ENCODE results near the gene ABLIM2. TPM values are rescaled to one million over a fixed set of nuclear protein-coding genes. Genes with fewer than 3 reads are reported as not detected.

The ABLIM2 gene
- total RNA-seq, 2 experiments from 2014 or later = 0.13 TPM; not detected in 1

DNA sequence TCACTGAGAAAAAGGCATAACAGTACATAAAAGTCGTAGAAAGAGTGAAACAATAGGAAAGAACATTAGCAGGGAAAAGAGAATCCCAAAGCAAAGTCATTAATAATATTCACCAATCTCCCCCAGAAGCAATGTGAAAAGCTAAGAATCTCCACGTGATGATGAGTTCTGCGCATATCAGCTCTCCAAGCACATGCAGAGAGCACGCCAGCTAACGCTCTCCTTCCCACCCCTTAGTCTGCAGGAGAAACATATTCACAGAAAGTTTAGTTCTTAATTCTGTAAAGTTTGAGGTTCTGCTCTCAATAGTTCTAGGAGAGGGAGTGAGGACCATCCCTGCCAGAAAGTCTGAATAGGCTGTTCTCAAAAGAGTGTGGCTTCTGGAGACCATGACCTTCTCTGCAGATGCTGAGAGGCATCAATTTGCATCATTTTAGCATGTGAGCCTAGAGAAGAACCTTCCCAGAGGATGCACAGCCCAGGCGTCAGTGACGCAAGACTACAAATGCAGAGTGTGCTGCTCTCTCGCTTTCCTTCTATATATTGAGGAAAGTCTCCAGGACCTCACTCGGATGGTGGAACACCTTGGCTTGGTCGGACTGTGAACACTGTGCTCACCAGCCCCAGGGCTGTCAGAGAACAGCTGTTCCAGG lies 167.7 kb downstream of the ABLIM2 start:
- Mint-ChIP-seq H3K9me3 (no peaks in the 10 kb centered on the region), H3K27me3 (peaks cover 3% of the 10 kb centered on the region), H3K27ac (no peak overlapping the region), H3K36me3 (ENCODE audit: low read depth) (no peaks in the 10 kb centered on the region), H3K4me1 (peaks cover 2% of the 10 kb centered on the region), H3K4me3 (no peak overlapping the region)
- ChIA-PET POLR2A (no interaction called here), CTCF (no interaction called here)
- no peak for DNase-seq

DNA sequence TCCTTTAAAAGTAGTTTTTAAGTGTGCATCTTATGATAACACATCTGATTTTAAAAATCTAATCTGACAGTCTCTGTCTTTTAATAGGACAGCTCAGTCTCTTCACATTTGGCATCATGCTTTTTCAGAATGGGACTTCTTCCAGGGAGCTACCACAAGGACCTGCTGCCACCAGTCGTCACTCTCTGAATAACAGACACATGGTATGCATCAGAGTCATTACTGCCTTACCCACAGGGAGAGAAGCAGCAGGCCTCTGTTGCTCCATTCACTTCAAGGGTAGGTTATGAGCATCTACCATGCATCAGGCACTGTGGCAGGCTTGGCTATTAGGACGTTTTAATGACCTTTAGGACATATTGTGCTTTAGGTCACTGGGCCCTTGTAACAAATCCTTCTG lies 169.0 kb downstream of the ABLIM2 start:
- no peak overlapping the region for H3K4me3 Mint-ChIP-seq
- H3K27me3 Mint-ChIP-seq = peaks cover 4% of the 10 kb centered on the region
- H3K9me3 Mint-ChIP-seq = no peaks in the 10 kb centered on the region
- no peak for DNase-seq
- H3K4me1 Mint-ChIP-seq = peaks cover 2% of the 10 kb centered on the region
- no peaks in the 10 kb centered on the region for H3K36me3 Mint-ChIP-seq (ENCODE audit: low read depth)
- ChIA-PET CTCF (interaction anchor here (0.6 to 6.0 kb wide), 3 partner anchors 94 to 228 kb away, joined by 3 to 56 read pairs (median 3); no protein-coding TSS in a partner anchor), POLR2A (no interaction called here)
- no peak overlapping the region for H3K27ac Mint-ChIP-seq

DNA sequence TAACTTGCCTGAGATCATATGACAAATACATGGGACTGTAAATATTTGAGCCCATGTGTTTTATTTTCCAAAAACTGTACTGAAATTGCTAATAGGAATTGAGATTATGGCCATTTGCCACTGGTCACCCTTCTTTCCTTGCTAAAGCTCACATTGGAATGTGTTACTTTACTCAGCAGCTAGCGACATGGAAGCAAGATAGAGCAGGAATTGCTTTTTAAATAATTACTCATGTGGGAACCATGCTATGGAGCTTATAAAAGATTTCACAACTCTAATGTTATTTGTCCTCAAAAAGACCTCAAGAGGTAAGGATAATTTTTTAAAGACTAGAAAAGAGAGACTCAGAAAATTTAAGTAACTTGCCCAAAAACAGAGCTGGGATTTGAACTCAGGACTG lies 170.2 kb downstream of the ABLIM2 start:
- peaks cover 4% of the 10 kb centered on the region for H3K27me3 Mint-ChIP-seq
- no peaks in the 10 kb centered on the region for H3K9me3 Mint-ChIP-seq
- DNase-seq = no peak
- H3K27ac Mint-ChIP-seq = no peak overlapping the region
- ChIA-PET CTCF (interaction anchor here (0.7 to 6.0 kb wide), 9 partner anchors 18 to 227 kb away, joined by 3 to 56 read pairs (median 3); no protein-coding TSS in a partner anchor), POLR2A (interaction anchor here (1.2 kb wide), 1 partner anchor 183 kb away, joined by 3 read pairs; no protein-coding TSS in a partner anchor)
- H3K36me3 Mint-ChIP-seq (ENCODE audit: low read depth) = no peaks in the 10 kb centered on the region
- no peak overlapping the region for H3K4me3 Mint-ChIP-seq
- peaks cover 2% of the 10 kb centered on the region for H3K4me1 Mint-ChIP-seq

DNA sequence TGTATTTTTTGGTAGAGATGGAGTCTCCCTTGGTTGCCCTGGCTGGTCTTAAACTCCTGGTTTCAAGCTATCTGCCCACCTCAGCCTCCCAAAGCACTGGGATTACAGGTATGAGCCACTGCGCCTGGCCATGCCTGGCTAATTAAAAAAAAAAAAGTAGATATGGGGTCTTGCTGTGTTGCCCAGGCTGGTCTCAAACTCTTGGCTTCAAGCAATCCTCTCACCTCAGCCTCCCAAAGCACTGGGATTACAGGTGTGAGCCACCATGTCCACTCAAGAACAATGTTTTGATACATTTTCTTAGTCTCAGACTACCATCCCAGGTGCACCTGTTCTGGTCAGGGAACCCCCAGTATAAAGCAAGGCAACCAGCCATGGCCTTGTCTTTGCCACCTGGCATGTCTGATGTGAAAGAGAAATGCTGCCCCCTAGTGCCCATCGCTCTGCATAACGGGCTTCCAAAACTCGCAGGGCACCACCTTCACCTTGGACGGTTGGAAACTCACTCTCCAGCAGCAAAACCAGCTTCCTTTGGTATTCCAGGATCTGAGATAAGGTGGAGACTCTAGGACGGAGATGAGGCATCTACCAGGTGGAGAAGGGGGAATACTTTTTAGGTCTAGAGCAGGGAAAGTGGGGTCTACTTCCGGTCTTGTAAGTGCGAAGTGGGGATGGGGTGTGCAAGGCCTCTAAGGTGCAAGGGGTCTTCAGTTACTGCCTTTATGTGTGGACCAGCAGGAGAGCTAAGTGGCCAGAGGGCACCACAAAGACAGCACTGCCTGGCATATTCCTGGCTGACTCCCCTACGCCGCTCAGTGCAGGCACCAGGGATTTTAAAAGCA lies 171.2 kb downstream of the ABLIM2 start:
- CTCF ChIA-PET = interaction anchor here (0.8 to 6.0 kb wide), 10 partner anchors 10 to 225 kb away, joined by 3 to 56 read pairs (median 5); no protein-coding TSS in a partner anchor
- Mint-ChIP-seq H3K27ac (no peak overlapping the region), H3K9me3 (no peaks in the 10 kb centered on the region), H3K36me3 (ENCODE audit: low read depth) (no peaks in the 10 kb centered on the region), H3K4me1 (peaks cover 2% of the 10 kb centered on the region), H3K27me3 (peaks cover 4% of the 10 kb centered on the region), H3K4me3 (no peak overlapping the region)
- POLR2A ChIA-PET = interaction anchor here (1.2 kb wide), 1 partner anchor 182 kb away, joined by 3 read pairs; no protein-coding TSS in a partner anchor
- DNase-seq = peak; percentile 81

DNA sequence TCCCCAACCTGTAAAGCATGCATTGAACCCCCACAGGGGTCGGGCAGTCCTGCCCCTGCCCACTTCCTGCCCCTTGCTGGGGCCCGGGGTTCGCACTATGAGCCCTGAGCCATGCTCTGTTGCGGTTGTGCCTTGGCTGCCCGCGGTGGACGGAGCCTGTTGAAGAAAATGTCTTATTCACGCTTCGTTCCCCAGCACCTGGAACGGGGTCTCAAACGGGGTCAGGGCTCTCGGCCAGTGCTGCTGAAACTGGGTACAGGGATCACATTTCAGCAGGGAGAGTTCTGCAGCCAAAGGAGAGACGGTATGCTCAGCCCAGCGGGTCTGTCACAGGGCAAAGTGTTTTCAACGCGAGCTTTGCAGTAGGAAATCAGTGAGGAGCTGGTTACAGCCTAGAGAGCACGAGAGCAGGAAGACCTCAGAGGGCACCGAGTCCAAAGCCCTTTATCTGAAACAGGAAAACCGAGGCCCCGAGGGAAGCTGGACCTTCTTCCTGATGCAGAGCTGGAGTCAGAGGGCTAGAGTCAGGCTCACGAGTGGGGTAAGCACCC lies 172.6 kb downstream of the ABLIM2 start:
- ChIA-PET POLR2A (no interaction called here), CTCF (interaction anchor here (0.9 to 6.0 kb wide), 5 partner anchors 24 to 224 kb away, joined by 3 to 56 read pairs (median 3); no protein-coding TSS in a partner anchor)
- Mint-ChIP-seq H3K4me3 (no peak overlapping the region), H3K9me3 (no peaks in the 10 kb centered on the region), H3K27ac (no peak overlapping the region), H3K4me1 (peaks cover 2% of the 10 kb centered on the region), H3K36me3 (ENCODE audit: low read depth) (no peaks in the 10 kb centered on the region), H3K27me3 (peaks cover 4% of the 10 kb centered on the region)
- DNase-seq = no peak

DNA sequence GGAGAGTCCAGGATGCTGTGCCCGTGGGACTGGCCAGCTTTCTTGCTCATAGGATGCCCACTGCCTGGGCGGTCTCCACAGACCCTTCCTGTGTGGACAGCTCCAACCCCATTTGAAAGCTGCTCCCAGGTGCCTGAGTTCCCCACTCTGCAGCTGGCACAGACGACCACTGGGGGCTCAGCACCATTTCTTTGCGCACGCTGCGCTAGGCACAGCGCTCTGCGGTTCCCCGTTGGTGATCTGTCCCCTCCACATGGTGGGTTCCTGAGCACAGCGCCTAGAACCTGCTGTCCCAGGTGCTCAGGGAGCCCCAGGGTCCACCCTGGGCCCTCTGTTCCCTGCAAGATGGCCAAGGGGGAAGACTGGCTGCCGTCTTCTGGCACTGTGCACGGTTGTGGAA lies 173.5 kb downstream of the ABLIM2 start:
- POLR2A ChIA-PET = no interaction called here
- peaks cover 4% of the 10 kb centered on the region for H3K27me3 Mint-ChIP-seq
- CTCF ChIA-PET = interaction anchor here (3.8 to 6.0 kb wide), 2 partner anchors 179 to 183 kb away, joined by 43 to 56 read pairs; no protein-coding TSS in a partner anchor
- H3K27ac Mint-ChIP-seq = no peak overlapping the region
- no peaks in the 10 kb centered on the region for H3K36me3 Mint-ChIP-seq (ENCODE audit: low read depth)
- no peaks in the 10 kb centered on the region for H3K9me3 Mint-ChIP-seq
- no peak for DNase-seq
- H3K4me3 Mint-ChIP-seq = no peak overlapping the region
- peaks cover 2% of the 10 kb centered on the region for H3K4me1 Mint-ChIP-seq

DNA sequence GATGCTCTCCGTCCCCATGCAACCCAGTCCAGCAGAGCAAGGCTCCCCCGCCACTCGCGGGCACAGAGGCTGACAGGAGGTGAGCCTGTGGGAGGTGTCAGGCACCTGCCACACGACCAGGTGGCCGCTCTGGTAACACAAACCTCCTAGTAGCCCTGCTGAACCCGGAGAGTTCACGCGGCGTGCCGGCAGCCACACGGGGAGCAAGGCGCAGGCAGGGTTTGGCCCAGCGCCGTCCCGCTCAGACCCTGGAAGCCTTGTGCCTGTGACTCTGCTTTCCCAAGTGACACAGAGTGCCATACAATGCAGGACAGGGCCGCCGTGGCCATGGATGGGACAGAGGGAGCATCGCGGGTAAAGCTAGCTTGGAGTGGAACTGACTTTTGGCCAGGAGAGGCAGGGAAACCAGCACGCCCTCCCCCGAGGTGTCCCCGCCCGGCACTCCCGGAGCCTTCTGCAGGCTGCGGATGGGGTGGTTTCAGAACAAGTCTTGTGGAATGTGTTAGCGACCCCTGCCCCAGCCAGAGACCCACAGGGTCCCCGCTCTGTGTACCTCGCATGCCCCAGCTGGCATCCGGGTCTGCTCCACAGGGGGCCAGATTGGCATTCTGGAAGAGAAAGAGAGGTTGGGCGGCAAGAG lies 174.2 kb downstream of the ABLIM2 start:
- Mint-ChIP-seq H3K36me3 (ENCODE audit: low read depth) (no peaks in the 10 kb centered on the region), H3K27ac (no peak overlapping the region), H3K9me3 (no peaks in the 10 kb centered on the region), H3K4me1 (peaks cover 2% of the 10 kb centered on the region), H3K4me3 (no peak overlapping the region), H3K27me3 (peaks cover 4% of the 10 kb centered on the region)
- POLR2A ChIA-PET = no interaction called here
- DNase-seq = no peak
- CTCF ChIA-PET = interaction anchor here (6.0 kb wide), 1 partner anchor 183 kb away, joined by 56 read pairs; no protein-coding TSS in a partner anchor

DNA sequence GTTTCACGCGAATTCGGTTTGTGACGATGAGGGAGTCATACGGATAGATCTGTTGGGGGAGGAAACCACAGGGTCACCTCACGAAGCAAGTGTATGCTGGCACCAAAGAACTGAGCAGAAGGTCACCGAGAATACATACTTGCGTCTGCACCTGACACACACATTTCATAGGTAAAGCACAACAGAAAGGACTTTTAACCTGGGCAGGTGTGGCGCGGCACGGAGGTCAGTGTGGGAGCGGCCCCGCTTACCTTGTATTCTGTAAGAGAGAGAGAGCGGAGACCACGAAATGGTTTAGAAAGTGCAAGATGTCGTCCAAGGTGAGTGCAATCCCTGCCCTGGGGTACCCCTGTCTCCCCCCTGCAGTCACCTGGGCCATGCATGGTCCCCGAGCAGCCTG lies 175.3 kb downstream of the ABLIM2 start:
- DNase-seq = no peak
- H3K27me3 Mint-ChIP-seq = peaks cover 3% of the 10 kb centered on the region
- H3K27ac Mint-ChIP-seq = no peak overlapping the region
- H3K36me3 Mint-ChIP-seq (ENCODE audit: low read depth) = no peaks in the 10 kb centered on the region
- ChIA-PET POLR2A (no interaction called here), CTCF (interaction anchor here (0.6 kb wide), 1 partner anchor 9 kb away, joined by 3 read pairs; no protein-coding TSS in a partner anchor)
- peaks cover 5% of the 10 kb centered on the region for H3K4me1 Mint-ChIP-seq
- no peak overlapping the region for H3K4me3 Mint-ChIP-seq
- no peaks in the 10 kb centered on the region for H3K9me3 Mint-ChIP-seq

DNA sequence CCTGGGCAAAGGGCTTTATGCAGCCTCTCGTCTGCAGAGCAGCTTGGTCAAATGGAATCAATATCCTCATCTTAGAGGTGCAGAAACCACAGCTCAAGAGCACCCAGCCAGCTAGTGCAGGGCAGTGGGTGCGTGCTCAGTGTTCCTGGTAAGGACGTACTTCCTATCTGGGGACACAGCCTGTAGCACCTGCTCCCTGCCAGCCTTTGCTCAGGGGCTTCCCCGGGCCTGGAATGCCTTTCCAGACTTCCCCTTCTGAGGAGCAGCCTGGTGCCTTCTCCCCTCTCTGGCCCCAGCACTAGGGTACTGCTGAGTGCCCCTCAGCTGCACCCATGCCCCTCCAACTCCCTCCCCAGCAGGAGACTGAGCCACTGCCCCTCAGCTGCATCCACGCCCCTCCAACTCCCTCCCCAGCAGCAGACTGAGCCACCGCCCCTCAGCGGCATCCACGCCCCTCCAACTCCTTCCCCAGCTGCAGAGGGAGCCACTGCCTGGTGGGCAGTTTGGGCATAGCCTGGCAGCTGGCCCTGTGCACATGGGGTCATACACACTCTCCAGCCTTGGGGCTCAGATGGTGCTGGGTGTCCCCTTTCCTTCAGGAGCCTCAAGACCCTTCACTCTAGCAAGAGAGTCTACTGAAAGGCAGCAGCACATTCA lies 176.7 kb downstream of the ABLIM2 start:
- Mint-ChIP-seq H3K27me3 (peaks cover 1% of the 10 kb centered on the region), H3K9me3 (no peaks in the 10 kb centered on the region), H3K4me3 (no peak overlapping the region), H3K4me1 (peaks cover 7% of the 10 kb centered on the region), H3K36me3 (ENCODE audit: low read depth) (no peaks in the 10 kb centered on the region), H3K27ac (no peak overlapping the region)
- POLR2A ChIA-PET = no interaction called here
- CTCF ChIA-PET = no interaction called here
- DNase-seq = no peak

DNA sequence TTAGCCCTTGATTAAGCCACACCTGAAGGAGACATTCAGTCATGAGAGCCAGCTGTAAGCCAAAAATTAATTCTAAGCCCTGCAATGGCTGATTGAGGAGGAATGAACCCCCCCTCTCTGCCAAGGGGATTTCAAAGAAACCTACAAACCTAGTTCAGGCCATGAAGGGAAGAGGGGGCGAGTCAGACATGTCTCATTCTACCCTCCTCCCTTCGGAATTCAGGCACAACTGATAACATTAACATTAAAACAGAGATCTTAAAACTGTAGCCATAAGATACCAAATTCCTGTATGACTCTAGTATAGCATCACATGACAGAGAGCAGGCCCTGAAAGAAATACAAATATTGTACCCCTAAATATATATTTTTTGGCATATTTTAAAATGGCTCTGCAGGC lies 178.6 kb downstream of the ABLIM2 start:
- H3K4me1 Mint-ChIP-seq = peaks cover 10% of the 10 kb centered on the region
- ChIA-PET CTCF (interaction anchor here (0.9 to 1.6 kb wide), 3 partner anchors 97 to 178 kb away, joined by 3 to 5 read pairs (median 3); no protein-coding TSS in a partner anchor), POLR2A (interaction anchor here (2.5 kb wide), 1 partner anchor 10 kb away, joined by 8 read pairs; no protein-coding TSS in a partner anchor)
- H3K27me3 Mint-ChIP-seq = no peaks in the 10 kb centered on the region
- H3K27ac Mint-ChIP-seq = no peak overlapping the region
- H3K4me3 Mint-ChIP-seq = no peak overlapping the region
- no peaks in the 10 kb centered on the region for H3K9me3 Mint-ChIP-seq
- DNase-seq = no peak
- no peaks in the 10 kb centered on the region for H3K36me3 Mint-ChIP-seq (ENCODE audit: low read depth)

DNA sequence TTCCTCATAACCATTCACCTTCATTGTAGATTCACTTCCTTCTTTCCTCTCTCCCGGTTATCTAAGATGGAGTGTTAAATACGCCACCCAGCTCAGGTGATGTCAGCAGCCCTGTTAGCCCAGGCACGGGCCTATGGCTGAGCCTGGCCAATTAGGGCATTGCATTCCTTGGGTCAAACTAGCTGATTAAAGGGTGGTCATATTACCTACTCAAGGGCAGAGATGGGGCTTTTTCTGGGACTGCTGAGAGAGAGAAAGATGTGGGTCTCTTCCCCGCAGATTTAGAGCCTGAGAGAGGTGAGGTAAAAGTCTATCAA lies 179.0 kb downstream of the ABLIM2 start:
- Mint-ChIP-seq H3K4me1 (peaks cover 11% of the 10 kb centered on the region), H3K36me3 (ENCODE audit: low read depth) (no peaks in the 10 kb centered on the region), H3K27ac (no peak overlapping the region), H3K9me3 (no peaks in the 10 kb centered on the region), H3K27me3 (no peaks in the 10 kb centered on the region), H3K4me3 (no peak overlapping the region)
- no peak for DNase-seq
- POLR2A ChIA-PET = interaction anchor here (2.5 kb wide), 1 partner anchor 9 kb away, joined by 8 read pairs; no protein-coding TSS in a partner anchor
- CTCF ChIA-PET = interaction anchor here (1.6 kb wide), 1 partner anchor 177 kb away, joined by 3 read pairs; no protein-coding TSS in a partner anchor

Data from activated CD4-positive, alpha-beta memory T cell treated with anti-CD3 and anti-CD28 coated beads, Interleukin-2, amount 10 ng/mL, durations not matched to agents 7 days and 5 days (primary cell).